Type B pancreatic cell (in vitro differentiated cells): ENCODE measurements around the gene LUZP2. TPM values are rescaled to one million over a fixed set of nuclear protein-coding genes. Genes with fewer than 3 reads are reported as not detected.

ENCODE experiments used
- DNase-seq: peaks from one replicate; pipeline ENCODE4 v3.0.0; 2021; ENCODE audit warnings: mixed read lengths; ENCODE audit not compliant: unreplicated experiment; ENCODE audit errors: extremely low spot score
- H3K27ac Mint-ChIP-seq: 2 replicates; pipeline ENCODE4 v1.8.0; 2021; ENCODE audit warnings: mild to moderate bottlenecking, mixed read lengths
- H3K27me3 Mint-ChIP-seq: 2 replicates; pipeline ENCODE4 v1.8.0; 2021; ENCODE audit warnings: mixed read lengths
- H3K36me3 Mint-ChIP-seq: 2 replicates; pipeline ENCODE4 v1.8.0; 2021; ENCODE audit warnings: mixed read lengths
- H3K4me1 Mint-ChIP-seq: one replicate; pipeline ENCODE4 v1.8.0; 2021; ENCODE audit warnings: mixed read lengths; ENCODE audit not compliant: unreplicated experiment
- H3K4me3 Mint-ChIP-seq: 2 replicates; pipeline ENCODE4 v1.8.0; 2021; ENCODE audit warnings: mild to moderate bottlenecking, mixed read lengths
- H3K9me3 Mint-ChIP-seq: 2 replicates; pipeline ENCODE4 v1.8.0; 2021; ENCODE audit warnings: mixed read lengths
- total RNA-seq: library from RNA; stranded (reverse); gene quantifications from 2 replicates; pipeline ENCODE4 v1.2.1, GENCODE V29; 2021; ENCODE audit warnings: low replicate concordance
- TF ChIP-seq, protein P1 (sequence below): fragments of 200-600 bp; sonication (generic); conservative IDR thresholded peaks from 2 replicates; pipeline ENCODE4 v1.5.0; 2021; ENCODE audit warnings: antibody characterized with exemption, mild to moderate bottlenecking

LUZP2 gene
- total RNA-seq, 1 donor from 2014 or later, result 6.5 TPM

DNA sequence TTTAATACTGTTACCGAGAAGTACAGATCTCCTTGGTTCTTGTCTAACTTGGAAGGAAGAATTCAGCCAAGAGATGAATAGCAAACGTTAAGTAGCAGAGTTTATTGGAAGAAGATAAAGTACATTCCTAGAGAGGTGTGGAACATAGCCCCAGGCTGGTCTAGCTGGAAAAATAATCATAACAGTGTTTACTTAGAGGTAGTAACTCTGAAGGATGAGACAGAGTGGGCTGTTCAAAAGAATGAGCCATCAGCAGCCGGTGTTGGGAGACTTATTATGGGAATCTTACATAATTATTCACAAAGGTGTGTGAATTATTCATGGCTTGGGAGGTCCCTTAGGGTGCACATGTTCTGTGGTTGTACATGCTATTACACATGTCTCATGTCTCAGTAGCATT is 276.5 kb downstream of the LUZP2 start:
- Mint-ChIP-seq H3K27me3 (no peaks in the 10 kb centered on the region), H3K27ac (no peak overlapping the region), H3K9me3 (peaks cover 4% of the 10 kb centered on the region), H3K4me3 (no peak overlapping the region), H3K4me1 (no peaks in the 10 kb centered on the region), H3K36me3 (no peaks in the 10 kb centered on the region)
- TF ChIP-seq, protein P1, sequence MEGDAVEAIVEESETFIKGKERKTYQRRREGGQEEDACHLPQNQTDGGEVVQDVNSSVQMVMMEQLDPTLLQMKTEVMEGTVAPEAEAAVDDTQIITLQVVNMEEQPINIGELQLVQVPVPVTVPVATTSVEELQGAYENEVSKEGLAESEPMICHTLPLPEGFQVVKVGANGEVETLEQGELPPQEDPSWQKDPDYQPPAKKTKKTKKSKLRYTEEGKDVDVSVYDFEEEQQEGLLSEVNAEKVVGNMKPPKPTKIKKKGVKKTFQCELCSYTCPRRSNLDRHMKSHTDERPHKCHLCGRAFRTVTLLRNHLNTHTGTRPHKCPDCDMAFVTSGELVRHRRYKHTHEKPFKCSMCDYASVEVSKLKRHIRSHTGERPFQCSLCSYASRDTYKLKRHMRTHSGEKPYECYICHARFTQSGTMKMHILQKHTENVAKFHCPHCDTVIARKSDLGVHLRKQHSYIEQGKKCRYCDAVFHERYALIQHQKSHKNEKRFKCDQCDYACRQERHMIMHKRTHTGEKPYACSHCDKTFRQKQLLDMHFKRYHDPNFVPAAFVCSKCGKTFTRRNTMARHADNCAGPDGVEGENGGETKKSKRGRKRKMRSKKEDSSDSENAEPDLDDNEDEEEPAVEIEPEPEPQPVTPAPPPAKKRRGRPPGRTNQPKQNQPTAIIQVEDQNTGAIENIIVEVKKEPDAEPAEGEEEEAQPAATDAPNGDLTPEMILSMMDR, result no peak
- DNase-seq, result no peak

DNA sequence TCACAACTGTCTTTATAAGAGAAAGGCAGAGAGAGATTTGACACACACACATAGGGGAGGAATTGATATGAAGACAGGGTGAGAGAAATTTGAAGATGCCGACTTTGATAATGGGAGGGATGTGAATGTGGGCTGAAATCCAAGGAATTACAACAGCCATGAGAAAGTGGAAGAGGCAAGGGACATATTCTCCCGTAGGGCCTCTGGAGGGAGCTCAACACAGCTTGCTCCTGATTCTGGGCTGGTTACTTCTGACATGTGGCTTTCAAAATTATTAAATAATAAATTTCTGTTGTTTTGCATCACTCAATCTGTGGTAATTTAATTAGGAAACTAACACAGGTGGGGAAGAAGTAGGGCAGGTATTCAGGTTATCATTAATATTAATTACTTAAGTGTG is 282.9 kb downstream of the LUZP2 start:
- Mint-ChIP-seq H3K36me3 (no peaks in the 10 kb centered on the region), H3K9me3 (no peaks in the 10 kb centered on the region), H3K27ac (no peak overlapping the region), H3K4me3 (no peak overlapping the region), H3K27me3 (no peaks in the 10 kb centered on the region), H3K4me1 (no peaks in the 10 kb centered on the region)
- DNase-seq, result no peak
- TF ChIP-seq, protein P1, result no peak

DNA sequence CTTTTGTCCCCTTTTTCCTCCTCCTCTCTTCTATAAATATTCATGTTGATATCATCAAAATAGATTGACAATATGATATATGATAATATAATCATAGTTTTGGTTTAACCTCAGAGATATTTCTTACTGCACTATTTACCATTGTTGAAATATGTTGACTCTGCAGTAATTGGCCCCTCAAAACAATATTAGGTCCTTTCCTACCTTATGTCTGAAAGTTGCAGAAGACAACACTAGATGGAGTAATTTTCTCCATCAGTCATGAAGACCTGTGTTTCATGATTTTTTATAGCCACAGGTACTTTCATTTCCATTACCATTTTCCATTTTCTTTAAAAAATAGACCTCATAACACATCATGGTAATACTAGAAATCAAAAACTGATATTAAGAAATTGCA is 284.4 kb downstream of the LUZP2 start:
- Mint-ChIP-seq H3K4me1 (no peaks in the 10 kb centered on the region), H3K27ac (no peak overlapping the region), H3K9me3 (no peaks in the 10 kb centered on the region), H3K4me3 (no peak overlapping the region), H3K36me3 (no peaks in the 10 kb centered on the region), H3K27me3 (no peaks in the 10 kb centered on the region)
- TF ChIP-seq, protein P1, result no peak
- DNase-seq, result no peak

DNA sequence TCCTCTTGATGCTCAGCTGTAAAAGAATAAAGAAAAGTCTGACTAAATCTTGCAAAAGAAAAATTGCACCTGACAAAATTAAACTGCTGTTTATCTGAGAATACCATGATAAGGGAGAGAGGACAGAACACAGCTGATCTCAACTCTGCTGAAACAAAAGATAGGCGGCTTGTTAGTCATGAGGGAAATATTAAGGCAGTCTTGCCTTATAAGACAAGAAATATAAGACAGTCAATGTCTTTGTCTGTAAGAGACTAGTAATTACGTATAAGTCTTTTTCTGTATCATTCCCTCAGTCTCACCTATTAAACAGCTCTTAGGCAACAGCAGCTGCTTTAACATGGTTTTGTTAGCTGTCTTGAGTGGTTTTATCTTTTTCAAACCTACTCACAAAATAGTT is 296.6 kb downstream of the LUZP2 start:
- no peak overlapping the region for H3K4me3 Mint-ChIP-seq
- H3K27me3 Mint-ChIP-seq, result no peaks in the 10 kb centered on the region
- H3K36me3 Mint-ChIP-seq, result no peaks in the 10 kb centered on the region
- H3K9me3 Mint-ChIP-seq, result no peaks in the 10 kb centered on the region
- no peak overlapping the region for H3K27ac Mint-ChIP-seq
- TF ChIP-seq, protein P1, result no peak
- DNase-seq, result no peak
- peaks cover 4% of the 10 kb centered on the region for H3K4me1 Mint-ChIP-seq

DNA sequence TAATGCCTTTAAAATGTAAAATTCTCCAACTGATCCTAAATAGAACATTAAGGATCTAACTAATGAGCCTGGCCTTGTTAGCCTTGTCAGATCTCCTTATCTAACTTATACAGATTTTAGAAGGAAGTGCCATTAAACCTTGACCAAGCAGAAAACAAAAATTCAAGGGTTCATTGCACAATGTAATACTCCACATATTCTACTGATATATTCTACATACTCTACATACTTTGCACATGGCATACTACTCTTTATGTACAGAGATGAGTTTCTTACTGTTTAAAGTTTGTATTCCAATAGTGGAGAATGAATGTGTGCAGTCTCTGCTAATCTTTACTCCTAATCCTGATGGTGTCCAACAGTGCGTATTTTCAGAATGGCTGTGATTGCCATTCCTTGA is 297.2 kb downstream of the LUZP2 start:
- Mint-ChIP-seq H3K27ac (no peak overlapping the region), H3K9me3 (no peaks in the 10 kb centered on the region), H3K27me3 (no peaks in the 10 kb centered on the region), H3K36me3 (no peaks in the 10 kb centered on the region), H3K4me1 (peaks cover 4% of the 10 kb centered on the region), H3K4me3 (no peak overlapping the region)
- TF ChIP-seq, protein P1, result no peak
- no peak for DNase-seq

DNA sequence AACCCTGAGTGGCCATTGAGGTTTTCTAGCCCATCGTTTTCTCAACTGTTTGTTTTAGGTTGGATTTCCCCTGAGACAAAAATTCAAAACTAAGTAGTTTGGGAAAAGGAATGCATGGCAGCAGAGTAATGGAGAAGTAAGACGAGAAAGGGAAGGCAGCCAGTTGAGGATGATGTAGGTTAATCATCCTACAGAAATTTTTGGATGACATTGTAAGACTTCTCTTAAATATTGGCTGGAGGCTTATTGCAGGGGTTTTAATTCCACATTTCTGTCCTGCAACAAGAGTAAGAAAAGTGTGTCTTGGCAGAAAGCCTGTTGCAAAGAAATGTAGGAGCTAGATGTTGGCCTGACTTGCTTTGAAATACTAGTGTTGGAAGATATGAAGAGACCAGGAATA is 308.8 kb downstream of the LUZP2 start:
- no peak overlapping the region for H3K4me3 Mint-ChIP-seq
- no peaks in the 10 kb centered on the region for H3K36me3 Mint-ChIP-seq
- TF ChIP-seq, protein P1, result no peak
- no peaks in the 10 kb centered on the region for H3K27me3 Mint-ChIP-seq
- H3K4me1 Mint-ChIP-seq, result no peaks in the 10 kb centered on the region
- H3K9me3 Mint-ChIP-seq, result peaks cover 6% of the 10 kb centered on the region
- no peak for DNase-seq
- H3K27ac Mint-ChIP-seq, result no peak overlapping the region
